ENCODE measurements around the gene C19orf12.
"Not testable (repeated sequence)": the region's sequence is repeated elsewhere in the genome, so short reads cannot be mapped to it uniquely, and the experiment has no call there.

The C19orf12 gene

GRCh38 chr19:29727906-29728305, 12.8 kb upstream of the C19orf12 start:
- DNase-seq, result no peak

- no peak for DNase-seq
Measured at GRCh38 chr19:29724746-29725145, 9.7 kb upstream of the C19orf12 start.

GRCh38 chr19:29724102-29724641, 9.1 kb upstream of the C19orf12 start:
- no peak for DNase-seq

GRCh38 chr19:29717051-29717450, 2.0 kb upstream of the C19orf12 start:
- no peak for DNase-seq

DNA sequence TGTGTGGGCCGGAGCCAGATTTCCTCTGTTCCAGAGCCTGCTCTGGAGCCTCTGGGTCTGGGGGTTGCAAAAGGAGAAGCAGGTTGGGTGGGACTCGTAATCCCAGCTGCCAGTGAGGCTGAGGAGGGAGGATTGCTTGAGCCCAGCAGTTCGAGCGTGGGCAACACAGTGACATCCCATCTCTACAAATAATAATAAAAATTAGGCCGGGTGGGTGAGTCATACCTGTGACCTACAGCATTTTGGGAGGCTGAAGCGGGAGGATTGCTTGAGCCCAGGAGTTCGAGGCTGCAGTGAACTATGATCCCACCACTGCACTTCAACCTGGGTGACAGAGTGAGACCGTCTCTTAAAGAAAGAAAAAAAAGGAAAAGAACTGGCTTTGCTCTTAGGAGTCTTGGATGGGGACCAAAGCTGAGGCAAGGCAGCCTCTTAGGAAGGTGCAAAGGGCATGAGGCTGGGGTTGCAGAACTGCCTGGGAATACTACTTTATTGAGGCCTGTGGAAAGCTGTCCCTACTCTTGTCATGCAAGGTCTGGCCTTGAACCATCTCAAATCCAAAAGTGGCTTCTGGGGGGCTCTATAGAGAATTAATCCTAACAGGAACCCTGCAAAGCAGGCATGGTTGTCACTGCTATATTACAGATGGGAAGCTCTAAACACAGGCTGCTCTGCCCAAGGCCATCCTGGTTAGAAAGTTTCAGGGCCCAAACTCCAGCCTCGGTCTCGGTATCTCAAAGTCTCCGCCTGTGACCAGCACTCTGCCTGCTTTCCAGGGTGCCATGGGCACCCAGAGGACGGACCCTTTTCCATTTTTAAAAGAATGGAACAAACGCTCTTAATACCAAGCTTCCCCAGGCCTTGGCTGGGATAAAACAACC, 880 bp upstream of the C19orf12 start:
- DNase-seq, result no peak

- DNase-seq, result peak; percentile 37 to 54
Measured at GRCh38 chr19:29714371-29714952, 599 bp downstream of the C19orf12 start.

- no peak for DNase-seq
Measured at GRCh38 chr19:29712744-29713516, 2.1 kb downstream of the C19orf12 start.

GRCh38 chr19:29711584-29712132, 3.4 kb downstream of the C19orf12 start:
- DNase-seq, result no peak

DNA sequence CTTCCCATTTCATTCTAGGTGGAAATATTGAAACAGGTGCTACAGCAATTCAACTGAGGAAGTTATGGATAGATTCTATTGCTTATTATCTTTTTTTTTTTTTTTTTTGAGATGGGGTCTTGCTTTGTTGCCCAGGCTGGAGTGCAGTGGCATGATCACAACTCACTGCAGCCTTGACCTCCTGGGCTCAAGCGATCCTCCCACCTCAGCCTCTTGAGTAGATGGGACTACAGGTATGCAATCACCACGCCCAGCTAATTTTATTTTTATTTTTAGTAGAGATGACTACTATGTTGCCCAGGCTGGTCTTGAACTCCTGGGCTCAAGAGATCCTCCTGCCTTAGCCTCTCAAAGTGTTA, 5.6 kb downstream of the C19orf12 start:
- DNase-seq, result not testable (repeated sequence)

- no peak for DNase-seq
Measured at GRCh38 chr19:29708554-29709439, 6.3 kb downstream of the C19orf12 start.

DNA sequence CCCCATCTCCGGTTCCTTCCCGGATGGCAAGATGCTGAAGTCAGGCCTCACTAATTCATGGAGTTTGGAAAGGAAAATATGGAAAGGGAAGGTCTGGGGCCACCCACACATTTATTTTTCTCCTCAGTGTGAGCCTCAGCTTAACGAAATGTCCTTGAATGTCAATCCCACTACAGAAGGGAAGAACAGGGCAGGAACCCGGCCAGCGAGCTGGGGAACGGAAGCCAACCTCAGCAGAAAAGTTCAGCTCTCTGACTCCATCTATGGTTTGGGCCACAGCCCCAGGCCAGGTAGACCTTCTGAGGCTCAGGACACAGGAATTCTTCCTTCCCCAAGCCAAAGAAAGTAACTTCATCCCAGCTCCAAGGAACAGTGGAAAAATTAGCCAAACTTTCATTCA, 8.4 kb downstream of the C19orf12 start:
- no peak for DNase-seq

- no peak for DNase-seq
Measured at GRCh38 chr19:29705706-29706105, 9.4 kb downstream of the C19orf12 start.

DNA sequence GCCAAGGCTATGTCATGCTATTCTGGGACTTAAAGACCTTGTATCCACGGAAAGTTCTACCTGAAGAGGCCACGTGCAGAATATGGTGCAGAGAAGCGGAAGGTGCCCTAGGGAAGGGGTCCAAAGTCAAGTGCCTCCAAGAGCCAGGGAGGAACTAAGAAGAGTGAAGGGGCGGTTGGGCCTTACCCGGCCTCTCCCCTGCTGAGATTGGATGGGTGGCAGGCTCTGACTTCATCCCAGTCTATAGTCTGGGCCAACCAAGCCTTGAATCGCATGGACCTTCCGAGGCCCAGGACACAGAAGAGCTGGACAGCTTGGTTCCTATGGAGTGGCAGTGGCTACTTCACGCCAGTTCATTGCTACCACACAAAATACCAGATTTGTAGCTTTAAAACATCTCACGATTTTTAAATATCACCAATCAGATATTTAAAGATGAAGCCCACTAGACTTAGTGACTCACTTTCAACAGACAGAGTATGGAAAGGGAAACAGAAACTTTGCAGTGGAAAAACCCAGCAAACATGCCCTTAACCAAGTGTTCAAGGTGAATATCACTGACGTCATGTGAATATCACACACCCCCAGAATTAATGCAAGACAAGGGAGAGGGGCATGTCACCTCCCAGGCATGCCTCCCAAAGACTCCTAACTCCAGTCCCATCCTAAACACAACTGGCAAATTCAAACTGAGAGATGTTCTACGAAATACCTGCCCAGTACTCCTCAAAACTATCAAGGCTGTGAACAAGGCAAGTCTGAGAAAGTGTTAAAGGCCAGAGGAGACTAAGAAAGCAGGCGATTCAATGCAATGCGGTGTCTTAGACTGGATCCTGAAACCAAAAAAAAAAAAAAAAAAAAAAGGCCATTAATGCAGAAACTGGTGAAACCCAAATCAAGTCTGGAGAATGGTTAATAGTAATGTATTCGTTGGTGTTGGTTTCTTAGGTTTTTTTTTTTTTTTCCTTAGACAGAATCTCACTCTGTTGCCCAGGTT, 10.2 kb downstream of the C19orf12 start:
- no peak for DNase-seq

GRCh38 chr19:29702963-29703320, 12.1 kb downstream of the C19orf12 start:
- DNase-seq, result no peak

DNA sequence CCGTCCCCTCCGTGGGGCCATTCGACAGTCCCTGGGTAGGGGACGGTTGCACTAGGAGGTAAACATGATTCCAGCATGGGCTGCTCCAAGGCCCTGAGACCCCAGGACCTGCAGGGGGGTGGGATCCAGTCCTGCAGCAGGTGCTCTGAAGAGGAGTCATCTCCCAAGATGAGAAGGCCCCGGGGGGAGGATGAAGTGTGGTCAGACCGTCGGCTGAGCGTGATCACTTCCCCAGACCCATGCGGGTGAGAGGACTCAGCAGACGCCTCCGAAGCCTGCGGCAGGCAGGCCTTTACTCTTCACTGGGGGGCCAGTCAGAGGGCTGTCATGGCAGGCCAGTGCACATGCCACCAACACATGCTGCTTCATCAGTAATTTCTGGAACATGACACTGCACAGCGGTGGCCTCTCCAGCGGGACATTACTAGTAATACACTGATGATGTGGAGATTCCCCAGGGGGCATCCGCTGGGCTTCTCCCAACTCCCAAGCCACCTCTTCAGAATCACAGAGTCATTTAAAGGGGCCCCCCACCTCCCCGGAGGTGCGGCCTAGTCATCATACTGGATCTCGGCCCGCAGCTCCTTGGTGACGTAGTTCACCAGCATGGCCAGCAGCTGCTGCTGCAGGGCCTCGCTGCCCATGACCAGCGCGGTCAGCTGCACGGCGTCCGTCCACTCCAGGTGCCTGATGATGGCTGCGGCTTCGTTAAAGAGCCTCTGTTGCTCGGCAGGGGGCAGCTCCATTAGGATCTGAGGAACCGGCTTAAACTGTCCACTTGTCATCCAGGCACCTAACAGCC, 12.7 kb downstream of the C19orf12 start:
- DNase-seq, result no peak

GRCh38 chr19:29700498-29700897, 14.6 kb downstream of the C19orf12 start:
- no peak for DNase-seq

- DNase-seq, result no peak
Measured at GRCh38 chr19:29699861-29700260, 15.2 kb downstream of the C19orf12 start.

DNA sequence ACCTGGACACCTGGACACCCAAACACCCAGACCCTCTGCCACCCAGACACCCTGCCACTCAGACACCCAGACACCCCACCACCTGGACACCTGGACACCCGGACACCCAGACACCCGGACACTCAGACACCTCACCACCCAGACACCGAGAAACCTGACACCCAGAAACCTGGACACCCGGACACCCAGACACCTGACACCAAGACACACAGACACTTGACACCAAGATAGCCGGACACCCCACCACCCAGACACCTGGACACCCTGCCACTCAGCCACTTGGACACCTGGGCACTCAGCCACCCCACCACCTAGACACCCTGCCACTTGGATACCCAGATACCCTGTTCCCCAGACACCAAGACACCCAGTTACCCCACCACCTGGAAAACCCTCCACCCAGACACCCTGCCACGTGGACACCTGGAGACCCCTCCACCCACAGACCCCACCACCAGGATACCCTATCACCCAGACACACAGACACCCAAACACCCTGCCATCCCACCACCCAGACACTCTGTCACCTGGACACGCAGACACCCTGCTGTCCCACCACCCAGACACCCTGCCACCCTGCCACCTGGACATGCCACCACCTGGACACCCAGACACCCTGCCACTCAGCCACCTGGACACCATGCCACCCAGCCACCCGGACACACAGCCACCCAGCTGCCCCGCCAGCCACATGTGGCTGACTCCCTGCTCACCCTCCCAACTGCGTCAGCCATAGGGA, 17.4 kb downstream of the C19orf12 start:
- DNase-seq, result no peak

GRCh38 chr19:29696565-29696846, 18.6 kb downstream of the C19orf12 start:
- no peak for DNase-seq
